ENCODE measurements around the gene TMEM132A.

TMEM132A gene

DNA sequence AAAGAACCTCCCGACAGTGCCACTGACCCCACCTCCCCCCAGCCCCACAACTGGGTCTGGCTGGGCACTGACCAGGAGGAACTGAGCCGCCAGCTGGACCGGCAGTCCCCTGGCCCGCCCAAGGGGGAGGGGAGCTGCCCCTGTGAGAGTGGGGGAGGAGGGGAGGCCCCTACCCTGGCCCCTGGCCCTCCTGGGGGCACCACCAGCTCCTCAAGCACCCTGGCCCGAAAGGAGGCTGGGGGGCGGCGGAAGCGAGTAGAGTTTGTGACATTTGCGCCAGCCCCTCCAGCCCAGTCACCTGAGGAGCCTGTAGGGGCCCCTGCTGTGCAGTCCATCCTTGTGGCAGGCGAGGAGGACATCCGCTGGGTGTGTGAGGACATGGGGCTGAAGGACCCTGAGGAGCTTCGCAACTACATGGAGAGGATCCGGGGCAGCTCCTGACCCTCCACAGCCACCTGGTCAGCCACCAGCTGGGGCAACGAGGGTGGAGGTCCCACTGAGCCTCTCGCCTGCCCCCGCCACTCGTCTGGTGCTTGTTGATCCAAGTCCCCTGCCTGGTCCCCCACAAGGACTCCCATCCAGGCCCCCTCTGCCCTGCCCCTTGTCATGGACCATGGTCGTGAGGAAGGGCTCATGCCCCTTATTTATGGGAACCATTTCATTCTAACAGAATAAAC, 12.3 kb downstream of the TMEM132A start:
- no peak for DNase-seq (ENCODE audit: low read depth, low spot score)

DNA sequence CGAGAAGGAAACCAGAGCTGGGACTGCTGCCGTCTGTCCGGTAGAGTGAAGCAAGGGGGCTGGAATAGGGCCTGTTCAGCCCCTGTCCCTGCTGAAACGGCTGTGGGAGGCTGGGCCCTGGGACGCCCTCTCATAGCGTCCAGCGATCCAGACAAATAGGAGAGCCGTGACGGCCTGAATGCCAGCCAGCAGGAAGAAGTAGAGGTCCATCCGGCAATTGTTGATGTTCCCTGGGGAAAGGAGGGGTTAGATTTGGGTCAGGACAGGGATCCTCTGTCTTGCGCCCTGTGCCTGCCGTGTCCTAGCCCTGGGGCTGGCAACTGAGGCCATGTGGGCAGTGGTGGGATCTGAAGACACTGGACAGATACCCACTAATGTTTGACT, 12.9 kb downstream of the TMEM132A start:
- DNase-seq (ENCODE audit: low read depth, low spot score) = no peak

DNA sequence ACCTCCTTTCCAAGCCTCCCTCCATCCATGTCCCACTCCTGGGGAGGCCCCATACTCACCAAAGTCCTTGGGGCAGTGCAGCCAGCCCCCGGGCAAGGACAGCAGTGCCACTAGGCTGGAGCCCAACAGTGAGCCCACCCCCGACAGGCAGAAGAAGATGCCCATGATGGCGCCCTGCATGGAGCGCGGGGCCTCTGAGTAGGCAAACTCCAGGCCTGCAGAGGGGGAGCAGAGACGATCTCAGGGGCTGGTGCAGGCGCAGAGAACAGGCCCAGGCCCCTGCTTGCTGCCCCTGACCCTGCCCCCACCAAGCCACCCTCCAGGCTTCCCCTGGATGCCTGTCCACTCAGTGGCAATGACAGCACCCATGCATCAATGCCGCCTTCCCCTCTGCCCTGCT, 13.6 kb downstream of the TMEM132A start:
- no peak for DNase-seq (ENCODE audit: low read depth, low spot score)

- DNase-seq (ENCODE audit: low read depth, low spot score) = no peak
These were observed 14.2 kb downstream of the TMEM132A start for GRCh38 chr11:60938500-60938899.

DNA sequence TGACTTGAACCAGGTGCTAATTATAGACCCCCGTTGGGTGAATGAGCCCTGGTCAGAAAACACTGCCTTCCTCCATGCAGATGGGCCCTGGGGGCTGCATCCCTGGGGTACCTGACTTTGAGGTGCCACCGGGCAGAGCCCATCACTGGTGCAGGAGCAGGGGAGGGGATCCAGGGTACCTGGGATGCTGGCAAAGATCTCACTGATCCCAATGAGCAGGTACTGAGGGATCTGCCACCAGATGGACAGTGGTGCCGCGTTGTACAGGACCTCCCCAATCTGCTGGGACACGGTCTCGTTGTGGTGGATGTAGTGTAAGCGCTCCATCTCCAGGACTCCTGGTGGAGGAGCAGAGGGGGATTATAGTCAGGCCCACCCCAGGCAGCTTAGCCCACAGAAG, 15.0 kb downstream of the TMEM132A start:
- no peak for DNase-seq (ENCODE audit: low read depth, low spot score)

GRCh38 chr11:60939855-60940254, 15.6 kb downstream of the TMEM132A start:
- DNase-seq (ENCODE audit: low read depth, low spot score) = no peak

DNA sequence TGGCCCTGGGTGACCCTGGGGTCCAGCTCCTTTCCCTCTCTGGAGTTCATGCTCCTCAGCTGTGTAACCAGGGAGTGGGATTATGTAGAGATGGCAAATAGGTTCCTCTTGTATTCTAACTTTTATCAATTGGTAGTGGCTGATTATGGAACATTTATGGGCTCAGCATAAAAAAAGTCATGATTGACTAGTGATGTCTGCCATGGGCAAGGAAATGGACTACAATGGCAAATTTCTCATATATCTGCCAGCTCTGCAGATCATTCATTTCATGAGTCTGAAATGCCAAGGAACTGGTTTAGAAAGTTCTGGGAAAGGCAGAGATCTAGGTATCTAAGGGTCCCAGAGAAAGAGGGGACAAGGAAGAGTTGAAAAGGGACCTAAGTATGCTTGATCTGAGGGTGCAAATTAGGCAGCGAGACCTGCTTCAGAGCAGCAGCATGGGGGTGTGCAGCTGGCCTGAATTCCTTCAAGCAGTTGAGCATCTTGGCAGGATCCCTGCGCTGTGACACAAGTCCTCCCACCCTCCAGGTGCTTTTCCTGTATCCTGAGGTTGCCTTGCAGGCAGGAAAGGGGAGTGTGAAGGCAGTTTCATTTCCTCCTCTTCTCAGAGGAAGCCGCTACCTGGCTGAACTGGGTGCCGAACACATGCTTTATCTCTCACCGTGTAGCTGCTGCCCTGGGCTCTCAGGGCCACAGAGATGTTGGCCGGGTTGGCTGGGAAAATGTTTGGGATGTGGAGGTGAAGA, 17.3 kb downstream of the TMEM132A start:
- DNase-seq (ENCODE audit: low read depth, low spot score) = no peak

- no peak for DNase-seq (ENCODE audit: low read depth, low spot score)
These were observed 18.0 kb downstream of the TMEM132A start for GRCh38 chr11:60942219-60942618.

DNA sequence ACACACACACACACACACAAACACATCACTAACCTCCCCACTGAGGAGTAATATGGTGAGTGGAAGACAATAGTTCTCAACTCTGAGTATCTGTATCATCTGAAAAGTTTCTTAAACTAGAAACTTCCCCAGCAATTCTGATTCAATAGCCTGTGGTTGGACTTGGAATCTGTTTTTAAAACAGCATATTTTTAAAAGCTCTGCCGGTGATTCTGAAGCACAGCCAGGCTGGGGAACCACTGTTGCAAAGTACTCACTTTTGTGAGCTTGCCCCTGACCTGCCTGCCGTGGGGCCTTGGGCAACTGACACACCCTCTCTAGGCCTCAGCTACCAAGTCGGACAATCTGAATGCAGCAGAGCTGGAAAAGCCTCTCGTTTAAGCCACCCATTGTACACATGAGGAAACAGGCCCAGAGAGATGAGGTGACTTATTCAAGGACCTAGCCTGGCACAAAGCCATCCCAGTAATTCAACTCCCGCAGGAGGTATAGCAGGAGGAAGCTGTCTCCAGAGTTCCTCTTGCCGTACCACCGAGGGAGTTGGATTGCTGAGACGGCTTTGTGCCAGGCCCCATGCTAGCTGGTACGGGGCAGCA, 18.8 kb downstream of the TMEM132A start:
- no peak for DNase-seq (ENCODE audit: low read depth, low spot score)

DNA sequence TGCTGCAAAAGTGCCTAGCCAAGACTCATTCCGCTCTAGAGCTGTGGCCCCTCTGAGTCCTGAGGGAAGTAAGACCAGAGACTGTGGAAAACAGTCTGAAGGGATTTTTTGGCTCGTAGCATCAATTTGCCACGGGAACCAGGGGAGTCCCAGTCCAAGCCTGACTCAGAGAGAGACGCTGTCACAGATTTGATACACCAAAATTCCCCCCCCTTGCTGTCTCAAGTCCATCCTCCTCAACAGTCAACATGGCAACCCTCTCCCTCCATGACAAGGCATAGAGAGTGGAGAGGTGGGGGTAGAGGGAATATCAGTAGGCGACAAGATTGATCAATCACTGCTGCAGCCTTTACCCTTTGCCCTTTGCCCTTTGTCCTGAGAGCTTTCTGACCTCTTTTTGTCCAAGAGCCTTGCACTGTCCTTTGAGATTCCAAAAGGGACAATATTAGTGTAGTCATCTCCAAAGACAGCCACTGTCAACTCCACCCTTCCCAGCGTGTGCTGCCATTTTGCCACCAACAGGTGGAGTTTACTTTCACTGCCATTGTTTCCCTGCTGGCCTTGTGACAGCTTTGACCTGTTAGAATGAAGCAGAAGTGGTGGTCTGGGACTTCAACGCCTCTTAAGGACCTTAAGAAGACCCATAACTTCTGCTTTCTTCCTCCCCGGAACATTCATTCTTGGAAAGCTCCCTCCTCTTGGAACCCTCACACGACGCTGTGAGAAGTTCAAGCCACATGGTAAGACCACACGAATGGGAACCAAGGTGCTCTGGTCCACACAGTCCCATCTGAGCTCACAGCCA, 20.4 kb downstream of the TMEM132A start:
- no peak for DNase-seq (ENCODE audit: low read depth, low spot score)

DNA sequence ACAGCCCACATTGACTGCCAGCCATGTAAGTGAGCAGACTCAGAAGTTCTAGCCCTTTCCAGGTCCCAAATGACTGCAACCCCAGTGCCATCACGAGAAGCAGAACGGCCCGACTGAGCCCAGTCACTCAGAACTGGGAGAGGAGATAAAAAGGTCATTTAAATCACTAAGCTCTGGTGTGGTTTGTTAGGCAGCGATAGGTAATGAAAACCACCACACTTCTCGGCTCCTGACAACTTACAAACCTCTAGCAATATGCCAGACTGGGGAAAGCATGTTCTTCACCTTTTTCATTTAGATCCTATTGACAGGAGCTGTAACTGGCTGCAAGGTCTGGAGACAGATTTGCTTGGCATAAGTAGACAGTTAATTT, 21.0 kb downstream of the TMEM132A start:
- no peak for DNase-seq (ENCODE audit: low read depth, low spot score)

GRCh38 chr11:60946601-60947264, 22.5 kb downstream of the TMEM132A start:
- no peak for DNase-seq (ENCODE audit: low read depth, low spot score)

- DNase-seq (ENCODE audit: low read depth, low spot score) = no peak
These were observed 23.4 kb downstream of the TMEM132A start for GRCh38 chr11:60947700-60948099.

DNA sequence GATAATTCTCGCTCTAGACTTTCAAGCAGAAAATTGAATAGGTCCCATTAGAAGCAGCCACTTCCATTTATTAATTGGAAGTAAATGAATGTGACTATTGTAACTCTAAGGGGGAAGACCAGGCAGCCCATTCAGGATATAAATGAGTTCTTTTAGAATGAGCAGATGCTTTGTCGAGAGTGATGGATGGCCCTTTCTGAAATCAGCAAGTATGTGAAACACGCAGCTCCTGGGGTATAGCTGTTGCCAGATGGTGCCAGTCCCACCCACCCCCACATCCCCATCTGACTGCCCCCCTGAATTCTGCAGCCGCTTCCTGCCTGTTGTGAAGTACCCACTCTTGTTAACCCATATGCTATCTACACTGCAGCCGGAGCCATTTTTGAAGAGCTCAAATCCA, 24.0 kb downstream of the TMEM132A start:
- no peak for DNase-seq (ENCODE audit: low read depth, low spot score)

- no peak for DNase-seq (ENCODE audit: low read depth, low spot score)
These were observed 25.8 kb downstream of the TMEM132A start for GRCh38 chr11:60950024-60950423.

GRCh38 chr11:60950933-60951605, 26.8 kb downstream of the TMEM132A start:
- no peak for DNase-seq (ENCODE audit: low read depth, low spot score)

- no peak for DNase-seq (ENCODE audit: low read depth, low spot score)
These were observed 27.3 kb downstream of the TMEM132A start for GRCh38 chr11:60951606-60951903.

DNA sequence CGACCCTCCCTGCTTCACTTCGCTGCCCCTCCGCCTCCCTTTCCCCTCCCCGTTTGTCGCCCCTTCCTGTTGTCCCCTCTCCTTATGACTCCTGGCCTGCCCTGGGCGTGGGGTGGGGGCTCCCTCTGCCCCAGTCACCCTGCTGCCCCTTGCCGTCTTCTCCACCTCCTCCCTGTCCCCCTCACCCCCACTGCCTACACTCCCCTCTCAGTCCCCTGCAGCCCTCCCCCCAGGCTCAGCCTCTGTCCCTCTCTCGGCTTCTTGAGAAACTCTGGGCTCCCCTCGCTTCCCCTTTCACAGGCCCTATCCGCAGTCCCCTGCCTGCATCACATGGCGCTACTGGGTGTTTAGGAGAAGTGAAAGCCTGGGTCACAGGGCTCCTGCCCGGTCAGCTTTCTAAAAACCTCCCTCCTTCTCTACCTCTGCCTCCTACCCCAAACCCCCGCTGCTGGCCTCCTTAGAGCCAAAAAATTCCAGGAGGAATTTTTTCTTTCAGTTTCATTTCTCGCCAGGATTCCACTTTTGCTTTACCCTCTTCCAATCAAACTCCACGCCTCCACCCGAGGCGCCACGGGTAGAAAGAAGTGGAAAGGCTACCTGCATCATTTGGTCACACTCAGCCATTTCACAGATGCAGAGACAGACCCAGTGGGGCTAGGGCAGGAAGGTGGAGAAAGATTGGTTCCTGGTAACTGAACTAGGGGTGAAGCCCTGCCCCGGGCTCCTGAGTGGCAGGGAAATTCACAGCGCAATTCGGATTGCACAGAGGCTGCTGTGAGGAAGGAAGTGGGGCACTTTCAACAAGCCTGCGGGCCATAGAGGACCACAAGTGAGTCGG, 27.9 kb downstream of the TMEM132A start, which contains the start of gene SLC15A3:
Gene SLC15A3, minus strand, starts transcription at position 273 of the 838 bp plus-strand sequence. CDS start 625 bp downstream, outside the sequence.
- no peak for DNase-seq (ENCODE audit: low read depth, low spot score)

DNA sequence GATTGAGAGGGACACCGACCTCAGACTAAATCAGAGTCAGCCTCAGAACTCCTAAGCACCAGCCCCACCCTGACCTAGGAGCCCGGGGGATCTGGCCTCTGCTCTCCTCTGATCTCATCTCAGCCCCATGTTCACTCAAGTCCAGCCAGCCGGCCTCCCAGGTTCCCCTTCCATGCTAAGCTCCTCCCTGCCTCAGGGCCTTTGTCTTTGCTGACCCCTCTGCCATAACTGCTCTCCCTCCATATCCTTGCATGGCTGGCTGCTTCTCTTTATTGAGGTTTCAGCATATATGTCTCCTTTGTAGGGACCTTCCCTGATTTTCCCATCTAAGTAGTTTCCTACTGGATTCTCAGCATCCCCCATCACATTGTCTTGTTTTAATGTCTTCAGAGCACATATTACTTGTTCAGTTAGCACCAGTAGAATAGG, 28.5 kb downstream of the TMEM132A start:
- no peak for DNase-seq (ENCODE audit: low read depth, low spot score)

DNA sequence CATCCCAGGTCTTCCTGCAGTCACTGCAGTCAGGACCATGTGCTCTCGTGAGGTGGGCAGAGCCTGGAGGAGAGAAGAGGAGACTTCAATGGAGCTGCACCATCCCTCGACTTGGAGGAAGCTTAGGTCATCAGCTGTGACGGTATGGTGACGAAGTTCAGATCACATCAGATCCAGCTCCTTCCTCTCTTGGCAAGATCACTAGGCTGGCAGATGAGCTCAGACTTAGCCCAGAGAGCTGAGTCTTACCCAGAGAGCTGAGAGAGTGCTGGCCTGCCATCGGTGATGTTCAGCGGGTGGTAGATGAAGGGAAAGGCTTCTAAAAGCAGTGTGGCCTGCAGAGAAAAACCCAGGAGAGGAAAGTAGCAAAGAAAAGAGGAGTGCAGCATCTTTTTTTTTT, 29.5 kb downstream of the TMEM132A start:
- no peak for DNase-seq (ENCODE audit: low read depth, low spot score)
